ENCODE results near the gene AUTS2. TPM values are rescaled to one million over a fixed set of nuclear protein-coding genes. Genes with fewer than 3 reads are reported as not detected.

AUTS2 gene
- total and polyA plus RNA-seq, 9 of the 15 experiments (the other 6 are each of a cell fraction or from before 2014, with no cell fraction given) = 0.58 TPM; not detected in 8

- TF ChIP-seq, protein P1, sequence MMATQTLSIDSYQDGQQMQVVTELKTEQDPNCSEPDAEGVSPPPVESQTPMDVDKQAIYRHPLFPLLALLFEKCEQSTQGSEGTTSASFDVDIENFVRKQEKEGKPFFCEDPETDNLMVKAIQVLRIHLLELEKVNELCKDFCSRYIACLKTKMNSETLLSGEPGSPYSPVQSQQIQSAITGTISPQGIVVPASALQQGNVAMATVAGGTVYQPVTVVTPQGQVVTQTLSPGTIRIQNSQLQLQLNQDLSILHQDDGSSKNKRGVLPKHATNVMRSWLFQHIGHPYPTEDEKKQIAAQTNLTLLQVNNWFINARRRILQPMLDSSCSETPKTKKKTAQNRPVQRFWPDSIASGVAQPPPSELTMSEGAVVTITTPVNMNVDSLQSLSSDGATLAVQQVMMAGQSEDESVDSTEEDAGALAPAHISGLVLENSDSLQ (IDR thresholded peaks at IDR 0.05) = no peak
Measured at GRCh38 chr7:70218006-70218405, 619.7 kb downstream of the AUTS2 start (continued).

GRCh38 chr7:70219061-70219460 is 620.8 kb downstream of the AUTS2 start:
- BruUV-seq (replicated peaks) = no TSS peak
- intact Hi-C loops (cut with micrococcal nuclease) = no loop called here

More at GRCh38 chr7:70219061-70219460, 620.8 kb downstream of the AUTS2 start:
- H3K79me2 ChIP-seq (ENCODE audit: control insufficient read depth, insufficient read depth, low read length) = no peaks in the 10 kb centered on the region
- WGBS (ENCODE audit: insufficient coverage, low coverage, missing lambda C conversion rate) = 1% methylated on average over 4 of the region's 4 CpGs
- no peak overlapping the region for H3K4me2 ChIP-seq (ENCODE audit: insufficient read depth, low read length)
- no peak overlapping the region for H2AFZ ChIP-seq (ENCODE audit: low read depth, low read length)
- H3K9me3 ChIP-seq (replicated peaks; ENCODE audit: control insufficient read depth, insufficient read depth, low read depth, low read length) = no peaks in the 10 kb centered on the region
- no peaks in the 10 kb centered on the region for H4K20me1 ChIP-seq (replicated peaks; ENCODE audit: control insufficient read depth, insufficient read depth, low read length)
- no peaks in the 10 kb centered on the region for H3K27me3 ChIP-seq (ENCODE audit: control insufficient read depth in 2 of 2, insufficient read depth in 2 of 2, low read length in 2 of 2)
- H3K4me3 ChIP-seq = no peak overlapping the region
- H3K9ac ChIP-seq (ENCODE audit: insufficient read depth in 1 of 2, low read depth in 2 of 2, low read length in 2 of 2) = no peak overlapping the region
- TF ChIP-seq SMARCA4 (IDR thresholded peaks at IDR 0.05) = no peak
- TF ChIP-seq, protein P2, sequence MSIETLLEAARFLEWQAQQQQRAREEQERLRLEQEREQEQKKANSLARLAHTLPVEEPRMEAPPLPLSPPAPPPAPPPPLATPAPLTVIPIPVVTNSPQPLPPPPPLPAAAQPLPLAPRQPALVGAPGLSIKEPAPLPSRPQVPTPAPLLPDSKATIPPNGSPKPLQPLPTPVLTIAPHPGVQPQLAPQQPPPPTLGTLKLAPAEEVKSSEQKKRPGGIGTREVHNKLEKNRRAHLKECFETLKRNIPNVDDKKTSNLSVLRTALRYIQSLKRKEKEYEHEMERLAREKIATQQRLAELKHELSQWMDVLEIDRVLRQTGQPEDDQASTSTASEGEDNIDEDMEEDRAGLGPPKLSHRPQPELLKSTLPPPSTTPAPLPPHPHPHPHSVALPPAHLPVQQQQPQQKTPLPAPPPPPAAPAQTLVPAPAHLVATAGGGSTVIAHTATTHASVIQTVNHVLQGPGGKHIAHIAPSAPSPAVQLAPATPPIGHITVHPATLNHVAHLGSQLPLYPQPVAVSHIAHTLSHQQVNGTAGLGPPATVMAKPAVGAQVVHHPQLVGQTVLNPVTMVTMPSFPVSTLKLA (conservative IDR thresholded peaks at IDR 0.05) = no peak
- TF ChIP-seq EZH2 (IDR thresholded peaks at IDR 0.05; ENCODE audit: borderline replicate concordance, low read depth, low read length) = no peak
- TF ChIP-seq RAD51 (IDR thresholded peaks at IDR 0.05; ENCODE audit: borderline replicate concordance, low read depth) = no peak
- no peak for TF ChIP-seq PRMT5 (CRISPR knock-in tag; IDR thresholded peaks at IDR 0.05)
- TF ChIP-seq CBFA2T3 (IDR thresholded peaks at IDR 0.05) = no peak
- no peak for TF ChIP-seq KDM1A (IDR thresholded peaks at IDR 0.05)
- no peak for TF ChIP-seq NCOA6 (IDR thresholded peaks at IDR 0.05)
- no peak for TF ChIP-seq DNMT1 (IDR thresholded peaks at IDR 0.05)
- TF ChIP-seq U2AF2 (optimal IDR thresholded peaks at IDR 0.05; ENCODE audit: low read depth, low read length) = no peak
- no peak for TF ChIP-seq NR1H2 (CRISPR knock-in tag; IDR thresholded peaks at IDR 0.05)
- no peak for TF ChIP-seq BDP1 (IDR thresholded peaks at IDR 0.05; ENCODE audit: insufficient read depth, insufficient read length)
- no peak for TF ChIP-seq NFXL1 (CRISPR knock-in tag; IDR thresholded peaks at IDR 0.05)
- TF ChIP-seq POLR2AphosphoS5 (IDR thresholded peaks at IDR 0.05; ENCODE audit: control insufficient read depth, insufficient read depth, low read depth, low read length) = no peak
- TF ChIP-seq EGR1 (conservative IDR thresholded peaks at IDR 0.05) = no peak
- TF ChIP-seq ZNF408 (CRISPR knock-in tag; IDR thresholded peaks at IDR 0.05; ENCODE audit: low read depth) = no peak
- no peak for TF ChIP-seq FOXA1 (IDR thresholded peaks at IDR 0.05; ENCODE audit: borderline replicate concordance)
- TF ChIP-seq ETV5 (CRISPR knock-in tag; IDR thresholded peaks at IDR 0.05; ENCODE audit: low read depth) = no peak
- H3K4me1 ChIP-seq (replicated peaks in 1 of 2; ENCODE audit: control insufficient read depth in 2 of 2, insufficient read depth in 2 of 2, low read length in 2 of 2) = no peaks in the 10 kb centered on the region
- no peaks in the 10 kb centered on the region for H3K36me3 ChIP-seq (ENCODE audit: control insufficient read depth, insufficient read depth, low read length)
- H3K27ac ChIP-seq (ENCODE audit: extremely low read depth, low read depth, low read length) = no peak overlapping the region
- no peak for FAIRE-seq
- H3K9me1 ChIP-seq (ENCODE audit: control insufficient read depth, insufficient read depth, low read length) = no peaks in the 10 kb centered on the region
- in situ Hi-C loops (cut with MboI) = no loop called here
- POLR2A ChIA-PET = no interaction called here
- ATAC-seq = no peak
- CTCF ChIA-PET (ENCODE audit: low intra/inter-chr PET ratio) = no interaction called here
- DNase-seq (ENCODE audit: extremely low read depth in 1 of 4, low spot score in 3 of 4) = no peak
